Activated naive CD4-positive, alpha-beta T cell treated with anti-CD3 and anti-CD28 coated beads, Interleukin-2, amount 10 ng/mL, durations not matched to agents 7 days and 5 days (primary cell): ENCODE data around the gene ADAM12.
"Not testable (repeated sequence)": the region's sequence is repeated elsewhere in the genome, so short reads cannot be mapped to it uniquely, and the experiment has no call there.

ENCODE experiments used
- CTCF ChIA-PET: fragments of 350-600 bp; sonication (Branson Sonifier 250); formaldehyde crosslinking; loops from one replicate; lab custom pipeline; 2021; ENCODE audit warnings: antibody characterized with exemption; lab: Charles Lee
- DNase-seq: peaks from one replicate; pipeline ENCODE4 v3.0.0-alpha.2; 2020
- H3K27ac Mint-ChIP-seq: one replicate; pipeline ENCODE4 v1.8.0; 2021; ENCODE audit warnings: mild to moderate bottlenecking, moderate library complexity, mixed read lengths
- H3K27me3 Mint-ChIP-seq: one replicate; pipeline ENCODE4 v1.8.0; 2021; ENCODE audit warnings: mild to moderate bottlenecking, mixed read lengths
- H3K36me3 Mint-ChIP-seq: one replicate; pipeline ENCODE4 v1.8.0; 2021; ENCODE audit warnings: mixed read lengths
- H3K4me1 Mint-ChIP-seq: one replicate; pipeline ENCODE4 v1.8.0; 2021; ENCODE audit warnings: mixed read lengths
- H3K4me3 Mint-ChIP-seq: one replicate; pipeline ENCODE4 v1.8.0; 2021; ENCODE audit warnings: mild to moderate bottlenecking, moderate library complexity, mixed read lengths
- H3K9me3 Mint-ChIP-seq: one replicate; pipeline ENCODE4 v1.8.0; 2021; ENCODE audit warnings: mixed read lengths

ADAM12 gene

DNA sequence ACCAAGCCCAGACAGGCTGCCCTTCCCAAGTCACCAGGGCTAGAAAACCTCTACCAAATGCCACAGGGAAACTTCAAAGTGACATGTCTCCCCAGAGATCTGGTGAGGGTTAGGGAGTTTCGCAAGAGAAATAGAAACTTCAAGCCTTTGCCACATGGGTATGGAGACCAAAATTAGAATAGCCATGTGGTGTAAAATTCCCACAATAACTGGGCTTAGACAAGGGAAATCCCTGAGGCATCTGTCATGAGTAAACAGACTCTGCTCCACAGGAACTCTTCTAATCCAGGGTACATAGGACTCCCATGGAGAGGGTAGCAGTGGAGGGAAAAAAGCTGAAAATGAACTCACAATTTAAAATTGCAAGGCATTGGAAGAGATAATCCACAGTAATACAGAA lies 14.3 kb downstream of the ADAM12 start:
- no peaks in the 10 kb centered on the region for H3K27me3 Mint-ChIP-seq
- CTCF ChIA-PET: interaction anchor here (0.6 kb wide), 1 partner anchor 426 kb away, joined by 3 read pairs; no protein-coding TSS in a partner anchor
- H3K4me1 Mint-ChIP-seq: no peaks in the 10 kb centered on the region
- H3K36me3 Mint-ChIP-seq: no peaks in the 10 kb centered on the region
- H3K9me3 Mint-ChIP-seq: peaks cover 7% of the 10 kb centered on the region
- no peak overlapping the region for H3K27ac Mint-ChIP-seq
- DNase-seq: no peak
- no peak overlapping the region for H3K4me3 Mint-ChIP-seq

- H3K9me3 Mint-ChIP-seq: peaks cover 5% of the 10 kb centered on the region
- CTCF ChIA-PET: no interaction called here
Measured at GRCh38 chr10:126373147-126373546, 15.1 kb downstream of the ADAM12 start.

DNA sequence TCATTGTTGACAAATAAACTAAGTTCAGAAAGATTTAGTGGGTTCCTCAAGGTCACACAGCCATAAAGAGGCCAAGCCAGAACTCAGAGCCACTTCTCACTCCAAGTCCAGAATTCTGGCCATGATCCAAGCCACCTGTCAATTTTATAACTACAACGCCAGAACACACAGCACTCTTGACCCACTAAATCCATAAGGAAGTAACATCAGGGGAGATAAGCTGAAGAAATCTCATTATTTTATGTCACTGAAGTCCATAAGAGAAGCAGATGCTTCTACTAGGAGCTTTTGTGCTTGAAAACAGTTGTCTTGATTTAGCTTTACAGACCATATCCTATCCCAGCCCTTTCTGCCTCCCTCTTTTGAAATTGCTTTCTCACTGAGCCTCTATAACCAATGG lies 15.9 kb downstream of the ADAM12 start:
- H3K4me1 Mint-ChIP-seq: no peaks in the 10 kb centered on the region
- no peaks in the 10 kb centered on the region for H3K27me3 Mint-ChIP-seq
- H3K4me3 Mint-ChIP-seq: no peak overlapping the region
- no peak overlapping the region for H3K27ac Mint-ChIP-seq
- CTCF ChIA-PET: no interaction called here
- DNase-seq: no peak
- peaks cover 3% of the 10 kb centered on the region for H3K9me3 Mint-ChIP-seq
- no peaks in the 10 kb centered on the region for H3K36me3 Mint-ChIP-seq

More at GRCh38 chr10:126373147-126373546, 15.1 kb downstream of the ADAM12 start:
- Mint-ChIP-seq H3K27ac (no peak overlapping the region), H3K27me3 (no peaks in the 10 kb centered on the region), H3K4me1 (no peaks in the 10 kb centered on the region), H3K4me3 (no peak overlapping the region), H3K36me3 (no peaks in the 10 kb centered on the region)
- no peak for DNase-seq

DNA sequence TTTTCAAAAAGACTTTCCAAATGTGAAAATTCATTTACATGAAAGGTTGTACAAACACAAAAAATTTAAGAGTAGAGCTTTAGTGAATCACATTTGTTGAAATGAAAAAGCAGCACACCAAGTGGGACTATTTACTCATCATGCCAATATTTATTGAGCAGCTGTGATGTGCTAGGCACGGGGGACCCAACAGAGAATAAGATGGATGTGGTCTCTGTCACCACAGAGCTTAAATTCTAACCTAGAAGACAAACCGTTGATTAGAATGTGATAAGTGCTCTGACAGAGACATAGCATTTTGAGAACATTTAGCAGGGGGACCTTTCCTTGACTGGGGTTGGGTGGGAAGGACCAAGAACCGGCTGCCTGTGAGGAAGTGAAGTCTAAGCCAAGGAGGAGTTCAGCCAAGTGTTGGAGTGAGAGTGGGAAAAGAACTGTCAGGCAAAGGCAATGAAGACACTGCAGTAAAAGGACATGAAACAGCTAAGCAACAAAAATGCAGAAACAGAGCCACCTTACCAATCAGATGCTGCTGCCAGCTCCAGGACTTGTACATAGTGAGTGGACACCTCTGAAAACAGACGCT lies 19.1 kb downstream of the ADAM12 start:
- Mint-ChIP-seq H3K36me3 (no peaks in the 10 kb centered on the region), H3K4me3 (no peak overlapping the region), H3K4me1 (no peaks in the 10 kb centered on the region), H3K27me3 (no peaks in the 10 kb centered on the region), H3K9me3 (no peaks in the 10 kb centered on the region), H3K27ac (no peak overlapping the region)
- no peak for DNase-seq
- CTCF ChIA-PET: no interaction called here

- no peaks in the 10 kb centered on the region for H3K36me3 Mint-ChIP-seq
- H3K4me3 Mint-ChIP-seq: no peak overlapping the region
- DNase-seq: no peak
- no peaks in the 10 kb centered on the region for H3K27me3 Mint-ChIP-seq
- H3K9me3 Mint-ChIP-seq: peaks cover 31% of the 10 kb centered on the region
- CTCF ChIA-PET: no interaction called here
- no peaks in the 10 kb centered on the region for H3K4me1 Mint-ChIP-seq
- H3K27ac Mint-ChIP-seq: no peak overlapping the region
Measured at GRCh38 chr10:126357169-126357568, 31.1 kb downstream of the ADAM12 start.

- Mint-ChIP-seq H3K4me3 (no peak overlapping the region), H3K36me3 (no peaks in the 10 kb centered on the region), H3K4me1 (no peaks in the 10 kb centered on the region), H3K27ac (no peak overlapping the region), H3K27me3 (no peaks in the 10 kb centered on the region), H3K9me3 (peaks cover 27% of the 10 kb centered on the region)
- CTCF ChIA-PET: no interaction called here
- DNase-seq: no peak
Measured at GRCh38 chr10:126353666-126354065, 34.6 kb downstream of the ADAM12 start.

DNA sequence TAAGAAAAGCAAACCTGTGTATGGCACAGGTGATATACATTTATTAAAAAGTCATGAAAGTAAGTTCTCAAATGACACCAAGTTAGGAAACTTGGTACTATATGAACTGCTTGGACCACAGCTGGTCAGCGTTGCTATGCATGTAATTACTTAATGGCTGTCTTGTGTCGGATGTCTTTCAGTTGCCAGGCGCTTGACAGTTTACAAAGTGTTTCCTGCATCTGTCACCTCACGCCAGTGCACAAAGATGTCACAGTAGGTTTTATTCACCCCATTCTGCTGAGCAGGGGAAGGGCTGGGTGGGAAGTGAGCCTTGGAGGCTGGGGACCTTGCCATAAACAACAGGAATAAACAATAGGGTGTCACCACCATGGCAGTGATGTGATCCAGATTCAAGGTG lies 35.8 kb downstream of the ADAM12 start:
- no peaks in the 10 kb centered on the region for H3K4me1 Mint-ChIP-seq
- H3K36me3 Mint-ChIP-seq: no peaks in the 10 kb centered on the region
- DNase-seq: no peak
- no peak overlapping the region for H3K27ac Mint-ChIP-seq
- H3K4me3 Mint-ChIP-seq: no peak overlapping the region
- CTCF ChIA-PET: no interaction called here
- peaks cover 19% of the 10 kb centered on the region for H3K9me3 Mint-ChIP-seq
- H3K27me3 Mint-ChIP-seq: no peaks in the 10 kb centered on the region

DNA sequence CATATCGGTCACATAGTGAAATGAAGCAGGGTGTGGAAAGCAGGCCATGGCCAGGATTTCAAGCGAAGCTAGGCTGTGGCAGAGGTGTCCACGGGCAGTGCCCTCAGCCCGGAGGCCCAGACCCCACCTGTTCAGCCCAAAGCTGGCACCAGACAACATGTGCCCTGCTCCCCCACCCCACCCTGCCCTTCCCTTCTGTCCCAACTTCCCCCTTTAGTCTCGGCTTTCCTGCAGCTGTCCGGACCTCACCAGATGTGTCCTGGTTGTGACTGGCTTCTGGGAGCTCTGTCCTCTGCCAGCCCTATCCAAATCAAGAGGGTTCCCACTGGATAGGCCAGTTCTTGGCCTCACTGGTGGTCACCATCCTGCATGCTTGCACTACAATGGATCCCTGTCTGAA lies 37.3 kb downstream of the ADAM12 start:
- Mint-ChIP-seq H3K4me3 (no peak overlapping the region), H3K9me3 (peaks cover 14% of the 10 kb centered on the region), H3K27ac (no peak overlapping the region), H3K4me1 (no peaks in the 10 kb centered on the region), H3K36me3 (no peaks in the 10 kb centered on the region), H3K27me3 (no peaks in the 10 kb centered on the region)
- CTCF ChIA-PET: no interaction called here
- DNase-seq: no peak

DNA sequence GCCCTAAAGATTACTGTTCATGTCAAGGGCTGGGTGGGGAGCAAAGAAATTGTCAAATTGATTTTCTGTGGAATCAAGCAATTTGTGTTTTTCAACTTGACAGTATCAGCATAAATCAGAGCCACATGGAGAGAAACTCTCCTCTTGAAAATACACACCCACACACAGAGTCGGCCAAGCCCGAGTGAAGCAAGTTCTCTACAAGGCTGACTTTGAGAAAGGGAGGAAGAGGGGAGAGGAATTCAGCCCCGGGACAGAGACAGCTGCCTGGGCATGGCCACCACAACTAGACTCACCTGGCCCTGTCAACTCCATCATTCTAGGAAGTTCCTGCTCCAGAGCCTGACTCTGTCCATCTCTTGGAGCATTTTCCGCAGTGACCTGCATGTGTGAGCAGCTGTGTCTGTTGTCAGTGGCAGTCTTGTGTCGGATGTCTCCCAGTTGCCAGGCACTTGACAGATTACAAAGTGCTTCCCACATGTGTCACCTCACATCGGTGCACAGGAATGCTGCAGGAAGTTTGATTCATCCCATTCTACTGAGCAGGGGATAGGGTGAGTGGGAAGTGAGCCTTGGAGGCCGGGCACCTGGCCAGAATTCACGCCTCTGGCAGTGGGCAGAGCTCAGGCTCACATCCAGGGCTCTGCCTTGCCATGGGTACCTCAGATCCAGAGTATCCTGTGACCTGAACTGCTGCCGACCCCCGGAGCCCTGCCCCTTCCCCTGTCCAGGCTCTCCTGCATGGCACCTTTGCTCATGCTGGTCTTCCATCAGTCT lies 37.9 kb downstream of the ADAM12 start:
- Mint-ChIP-seq H3K4me1 (no peaks in the 10 kb centered on the region), H3K9me3 (peaks cover 14% of the 10 kb centered on the region), H3K27ac (no peak overlapping the region), H3K27me3 (no peaks in the 10 kb centered on the region), H3K36me3 (no peaks in the 10 kb centered on the region), H3K4me3 (no peak overlapping the region)
- no peak for DNase-seq
- CTCF ChIA-PET: no interaction called here

- CTCF ChIA-PET: no interaction called here
- no peak for DNase-seq
- H3K9me3 Mint-ChIP-seq: peaks cover 10% of the 10 kb centered on the region
- H3K4me1 Mint-ChIP-seq: no peaks in the 10 kb centered on the region
- no peak overlapping the region for H3K27ac Mint-ChIP-seq
- no peak overlapping the region for H3K4me3 Mint-ChIP-seq
- H3K36me3 Mint-ChIP-seq: no peaks in the 10 kb centered on the region
- H3K27me3 Mint-ChIP-seq: no peaks in the 10 kb centered on the region
Measured at GRCh38 chr10:126349676-126350075, 38.6 kb downstream of the ADAM12 start.

DNA sequence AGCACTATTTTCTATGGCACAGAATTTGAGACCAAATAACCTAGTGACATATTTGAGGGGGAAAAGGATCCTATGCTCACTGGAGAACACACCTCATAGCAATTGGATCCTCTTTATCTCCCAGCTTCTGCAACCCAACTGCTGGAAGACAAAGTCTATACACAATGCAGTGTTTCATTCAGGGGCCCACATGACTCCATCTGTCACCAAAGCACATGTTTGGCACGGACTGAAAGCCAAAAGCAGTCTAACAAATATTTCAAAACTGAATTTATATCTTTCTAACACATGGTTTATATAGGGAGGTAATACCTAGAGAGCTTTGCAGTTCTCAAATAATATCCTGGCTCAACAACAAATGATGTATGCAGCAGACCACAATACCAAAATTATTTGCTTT lies 39.2 kb downstream of the ADAM12 start:
- Mint-ChIP-seq H3K27me3 (no peaks in the 10 kb centered on the region), H3K9me3 (peaks cover 14% of the 10 kb centered on the region)

GRCh38 chr10:126343496-126343895 lies 44.8 kb downstream of the ADAM12 start:
- not testable (repeated sequence) for H3K27ac Mint-ChIP-seq

More for the DNA sequence above, 39.2 kb downstream of the ADAM12 start:
- H3K4me1 Mint-ChIP-seq: no peaks in the 10 kb centered on the region
- DNase-seq: no peak
- no peaks in the 10 kb centered on the region for H3K36me3 Mint-ChIP-seq
- H3K4me3 Mint-ChIP-seq: no peak overlapping the region
- CTCF ChIA-PET: no interaction called here
- H3K27ac Mint-ChIP-seq: no peak overlapping the region

DNA sequence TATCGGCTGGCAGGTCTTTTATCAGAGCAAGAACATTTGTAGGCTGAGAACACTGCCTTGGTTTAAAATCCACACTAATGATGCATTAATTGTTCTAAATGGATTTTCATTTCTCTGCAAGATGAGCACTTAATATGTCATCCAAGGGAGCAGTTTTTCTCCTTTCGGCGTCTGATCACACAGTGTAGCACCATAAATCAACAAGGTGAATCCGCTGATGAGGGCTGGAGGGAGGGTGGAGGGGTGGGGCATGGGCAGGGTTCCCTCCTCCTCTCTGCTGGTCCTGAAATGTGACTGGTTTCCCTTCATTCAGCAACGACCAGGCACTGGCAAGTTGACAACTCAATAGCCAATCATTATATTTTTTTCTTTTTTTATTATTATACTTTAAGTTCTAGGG lies 45.6 kb downstream of the ADAM12 start:
- H3K27ac Mint-ChIP-seq: no peak overlapping the region

More at GRCh38 chr10:126343496-126343895, 44.8 kb downstream of the ADAM12 start:
- peaks cover 11% of the 10 kb centered on the region for H3K9me3 Mint-ChIP-seq
- H3K4me3 Mint-ChIP-seq, DNase-seq, CTCF ChIA-PET, H3K36me3 Mint-ChIP-seq, H3K27me3 Mint-ChIP-seq, H3K4me1 Mint-ChIP-seq: not testable (repeated sequence)

GRCh38 chr10:126341491-126341890 lies 46.8 kb downstream of the ADAM12 start:
- H3K27ac Mint-ChIP-seq: no peak overlapping the region
- H3K4me1 Mint-ChIP-seq: no peaks in the 10 kb centered on the region
- CTCF ChIA-PET: no interaction called here
- no peaks in the 10 kb centered on the region for H3K36me3 Mint-ChIP-seq
- no peak for DNase-seq
- H3K4me3 Mint-ChIP-seq: no peak overlapping the region
- no peaks in the 10 kb centered on the region for H3K27me3 Mint-ChIP-seq
- peaks cover 11% of the 10 kb centered on the region for H3K9me3 Mint-ChIP-seq

More for the DNA sequence above, 45.6 kb downstream of the ADAM12 start:
- Mint-ChIP-seq H3K36me3 (no peaks in the 10 kb centered on the region), H3K4me1 (no peaks in the 10 kb centered on the region), H3K4me3 (no peak overlapping the region), H3K27me3 (no peaks in the 10 kb centered on the region), H3K9me3 (peaks cover 11% of the 10 kb centered on the region)
- no peak for DNase-seq
- CTCF ChIA-PET: no interaction called here

GRCh38 chr10:126337251-126337810 lies 50.9 kb downstream of the ADAM12 start:
- Mint-ChIP-seq H3K9me3 (peaks cover 7% of the 10 kb centered on the region), H3K27ac (peak overlapping the region; percentile 60), H3K36me3 (no peaks in the 10 kb centered on the region), H3K4me3 (no peak overlapping the region), H3K27me3 (no peaks in the 10 kb centered on the region), H3K4me1 (no peaks in the 10 kb centered on the region)
- CTCF ChIA-PET: no interaction called here
- DNase-seq: no peak
